ENCODE data around the gene LDLR.
"Not testable (repeated sequence)": the region's sequence is repeated elsewhere in the genome, so short reads cannot be mapped to it uniquely, and the experiment has no call there.

DNA sequence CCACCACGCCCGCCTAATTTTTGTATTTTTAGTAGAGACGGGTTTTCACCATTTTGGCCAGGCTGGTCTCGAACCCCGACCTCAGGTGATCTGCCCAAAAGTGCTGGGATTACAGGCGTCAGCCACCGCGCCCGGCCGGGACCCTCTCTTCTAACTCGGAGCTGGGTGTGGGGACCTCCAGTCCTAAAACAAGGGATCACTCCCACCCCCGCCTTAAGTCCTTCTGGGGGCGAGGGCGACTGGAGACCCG, 676 bp downstream of the LDLR start:
- TF ChIP-seq, protein P1, sequence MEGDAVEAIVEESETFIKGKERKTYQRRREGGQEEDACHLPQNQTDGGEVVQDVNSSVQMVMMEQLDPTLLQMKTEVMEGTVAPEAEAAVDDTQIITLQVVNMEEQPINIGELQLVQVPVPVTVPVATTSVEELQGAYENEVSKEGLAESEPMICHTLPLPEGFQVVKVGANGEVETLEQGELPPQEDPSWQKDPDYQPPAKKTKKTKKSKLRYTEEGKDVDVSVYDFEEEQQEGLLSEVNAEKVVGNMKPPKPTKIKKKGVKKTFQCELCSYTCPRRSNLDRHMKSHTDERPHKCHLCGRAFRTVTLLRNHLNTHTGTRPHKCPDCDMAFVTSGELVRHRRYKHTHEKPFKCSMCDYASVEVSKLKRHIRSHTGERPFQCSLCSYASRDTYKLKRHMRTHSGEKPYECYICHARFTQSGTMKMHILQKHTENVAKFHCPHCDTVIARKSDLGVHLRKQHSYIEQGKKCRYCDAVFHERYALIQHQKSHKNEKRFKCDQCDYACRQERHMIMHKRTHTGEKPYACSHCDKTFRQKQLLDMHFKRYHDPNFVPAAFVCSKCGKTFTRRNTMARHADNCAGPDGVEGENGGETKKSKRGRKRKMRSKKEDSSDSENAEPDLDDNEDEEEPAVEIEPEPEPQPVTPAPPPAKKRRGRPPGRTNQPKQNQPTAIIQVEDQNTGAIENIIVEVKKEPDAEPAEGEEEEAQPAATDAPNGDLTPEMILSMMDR (IDR thresholded peaks at IDR 0.05): peak in 2 of 4 experiments; percentile 1 to 13
- not testable (repeated sequence) for TF ChIP-seq EP300, POLR2A, POLR2AphosphoS5 (IDR thresholded peaks at IDR 0.05)
